Amniotic epithelial cell (primary cell): ENCODE measurements around the gene FAM83B.
"Not testable (repeated sequence)": the region's sequence is repeated elsewhere in the genome, so short reads cannot be mapped to it uniquely, and the experiment has no call there.

Experiments
- DNase-seq: peaks from one replicate; pipeline ENCODE4 v3.0.0-alpha.2; 2010; ENCODE audit warnings: low read depth

The FAM83B gene

GRCh38 chr6:54861905-54862616, 15.5 kb downstream of the FAM83B start:
- no peak for DNase-seq

GRCh38 chr6:54864272-54864671, 17.7 kb downstream of the FAM83B start:
- DNase-seq, result no peak

GRCh38 chr6:54865091-54865631, 18.6 kb downstream of the FAM83B start:
- DNase-seq, result no peak

- DNase-seq, result no peak
Observed at GRCh38 chr6:54868556-54868955, 22.0 kb downstream of the FAM83B start.

- DNase-seq, result no peak
Observed at GRCh38 chr6:54873599-54873998, 27.0 kb downstream of the FAM83B start.

GRCh38 chr6:54874349-54875048, 27.9 kb downstream of the FAM83B start:
- DNase-seq, result peak; percentile 80

- DNase-seq, result no peak
Observed at GRCh38 chr6:54875539-54875938, 29.0 kb downstream of the FAM83B start.

- no peak for DNase-seq
Observed at GRCh38 chr6:54876365-54876764, 29.8 kb downstream of the FAM83B start.

GRCh38 chr6:54876871-54877270, 30.3 kb downstream of the FAM83B start:
- no peak for DNase-seq

- no peak for DNase-seq
Observed at GRCh38 chr6:54877713-54878317, 31.2 kb downstream of the FAM83B start.

- no peak for DNase-seq
Observed at GRCh38 chr6:54878718-54879117, 32.1 kb downstream of the FAM83B start.

- DNase-seq, result peak; percentile 68
Observed at GRCh38 chr6:54879188-54879985, 32.8 kb downstream of the FAM83B start.

- no peak for DNase-seq
Observed at GRCh38 chr6:54881067-54881730, 34.6 kb downstream of the FAM83B start.

- not testable (repeated sequence) for DNase-seq
Observed at GRCh38 chr6:54881891-54882290, 35.3 kb downstream of the FAM83B start.

- DNase-seq, result no peak
Observed at GRCh38 chr6:54886932-54887584, 40.5 kb downstream of the FAM83B start.

- DNase-seq, result no peak
Observed at GRCh38 chr6:54891536-54891935, 45.0 kb downstream of the FAM83B start.

- peak; percentile 92 for DNase-seq
Observed at GRCh38 chr6:54892831-54893230, 46.3 kb downstream of the FAM83B start.

GRCh38 chr6:54893818-54894217, 47.2 kb downstream of the FAM83B start:
- DNase-seq, result no peak

- DNase-seq, result no peak
Observed at GRCh38 chr6:54896302-54896701, 49.7 kb downstream of the FAM83B start.

- DNase-seq, result peak; percentile 66
Observed at GRCh38 chr6:54897462-54898189, 51.1 kb downstream of the FAM83B start.
